ENCODE results near the gene KRTAP1-1. TPM values are rescaled to one million over a fixed set of nuclear protein-coding genes. Genes with fewer than 3 reads are reported as not detected.

KRTAP1-1 gene
- total RNA-seq, 1 experiment from 2014 or later = not detected

GRCh38 chr17:41015454-41015853 lies 25.8 kb downstream of the KRTAP1-1 start:
- H3K4me3 Mint-ChIP-seq (ENCODE audit: unreplicated experiment) = no peak overlapping the region
- Histone ChIP-seq H3K4me3 (ENCODE audit: low read depth, low read length) (no peak overlapping the region), H3K4me1 (peaks cover 46% of the 10 kb centered on the region), H3K36me3 (ENCODE audit: control insufficient read depth, insufficient read depth, low read length) (no peaks in the 10 kb centered on the region), H3K9me3 (peaks cover 6% of the 10 kb centered on the region; the same call in 1 of the 2 replicates), H3K27me3 (replicated peaks; ENCODE audit: control insufficient read depth, insufficient read depth, low read length) (no peaks in the 10 kb centered on the region)
- no peaks in the 10 kb centered on the region for H3K27me3 Mint-ChIP-seq (ENCODE audit: insufficient read depth, unreplicated experiment)
- ChIA-PET POLR2A (no interaction called here), CTCF (no interaction called here)
- H3K9me3 Mint-ChIP-seq (ENCODE audit: unreplicated experiment) = peaks cover 37% of the 10 kb centered on the region
- peaks cover 33% of the 10 kb centered on the region for H3K4me1 Mint-ChIP-seq (ENCODE audit: low read depth, unreplicated experiment)
- peak overlapping the region; percentile 31 for H3K27ac Mint-ChIP-seq (ENCODE audit: unreplicated experiment)
- intact Hi-C loops (cut with micrococcal nuclease; ENCODE audit: unreplicated experiment) = no loop called here
- no TSS peak for BruUV-seq (replicated peaks)
- DNase-seq = no peak
- no peak for TF ChIP-seq CTCF (IDR thresholded peaks at IDR 0.05; ENCODE audit: insufficient read depth in 1 of 2, low read depth in 1 of 2, low read length in 1 of 2, severe bottlenecking in 1 of 2, unreplicated experiment in 1 of 2)
- H3K36me3 Mint-ChIP-seq (ENCODE audit: insufficient read depth, unreplicated experiment) = no peaks in the 10 kb centered on the region

- DNase-seq = no peak
- no TSS peak for BruUV-seq (replicated peaks)
- no peaks in the 10 kb centered on the region for H3K27me3 ChIP-seq (replicated peaks; ENCODE audit: control insufficient read depth, insufficient read depth, low read length)
- TF ChIP-seq CTCF (IDR thresholded peaks at IDR 0.05; ENCODE audit: insufficient read depth in 1 of 2, low read depth in 1 of 2, low read length in 1 of 2, severe bottlenecking in 1 of 2, unreplicated experiment in 1 of 2) = no peak
- no peaks in the 10 kb centered on the region for H3K36me3 ChIP-seq (ENCODE audit: control insufficient read depth, insufficient read depth, low read length)
- Mint-ChIP-seq H3K4me1 (ENCODE audit: low read depth, unreplicated experiment) (peaks cover 50% of the 10 kb centered on the region), H3K9me3 (ENCODE audit: unreplicated experiment) (peaks cover 37% of the 10 kb centered on the region), H3K36me3 (ENCODE audit: insufficient read depth, unreplicated experiment) (peaks cover 10% of the 10 kb centered on the region), H3K27ac (ENCODE audit: unreplicated experiment) (no peak overlapping the region), H3K4me3 (ENCODE audit: unreplicated experiment) (no peak overlapping the region), H3K27me3 (ENCODE audit: insufficient read depth, unreplicated experiment) (no peaks in the 10 kb centered on the region)
- intact Hi-C loops (cut with micrococcal nuclease; ENCODE audit: unreplicated experiment) = no loop called here
- no peak overlapping the region for H3K4me3 ChIP-seq (ENCODE audit: low read depth, low read length)
- H3K9me3 ChIP-seq = peaks cover 6% of the 10 kb centered on the region; the same call in 1 of the 2 replicates
- POLR2A ChIA-PET = no interaction called here
- peaks cover 57% of the 10 kb centered on the region for H3K4me1 ChIP-seq
- CTCF ChIA-PET = no interaction called here
Observed at GRCh38 chr17:41013606-41014005, 27.6 kb downstream of the KRTAP1-1 start.

GRCh38 chr17:41013181-41013580 lies 28.1 kb downstream of the KRTAP1-1 start:
- Histone ChIP-seq H3K4me1 (peaks cover 58% of the 10 kb centered on the region), H3K4me3 (ENCODE audit: low read depth, low read length) (no peak overlapping the region), H3K27me3 (replicated peaks; ENCODE audit: control insufficient read depth, insufficient read depth, low read length) (no peaks in the 10 kb centered on the region), H3K9me3 (peaks cover 6% of the 10 kb centered on the region; the same call in 1 of the 2 replicates), H3K36me3 (ENCODE audit: control insufficient read depth, insufficient read depth, low read length) (no peaks in the 10 kb centered on the region)
- CTCF ChIA-PET = no interaction called here
- peak overlapping the region; percentile 69 for H3K27ac Mint-ChIP-seq (ENCODE audit: unreplicated experiment)
- no peak for DNase-seq
- H3K4me1 Mint-ChIP-seq (ENCODE audit: low read depth, unreplicated experiment) = peaks cover 52% of the 10 kb centered on the region
- H3K4me3 Mint-ChIP-seq (ENCODE audit: unreplicated experiment) = no peak overlapping the region
- peaks cover 37% of the 10 kb centered on the region for H3K9me3 Mint-ChIP-seq (ENCODE audit: unreplicated experiment)
- intact Hi-C loops (cut with micrococcal nuclease; ENCODE audit: unreplicated experiment) = no loop called here
- POLR2A ChIA-PET = no interaction called here
- TF ChIP-seq CTCF (IDR thresholded peaks at IDR 0.05; ENCODE audit: insufficient read depth in 1 of 2, low read depth in 1 of 2, low read length in 1 of 2, severe bottlenecking in 1 of 2, unreplicated experiment in 1 of 2) = no peak
- peaks cover 14% of the 10 kb centered on the region for H3K36me3 Mint-ChIP-seq (ENCODE audit: insufficient read depth, unreplicated experiment)
- no peaks in the 10 kb centered on the region for H3K27me3 Mint-ChIP-seq (ENCODE audit: insufficient read depth, unreplicated experiment)
- no TSS peak for BruUV-seq (replicated peaks)

Data from Caco-2 (cell line).